ENCODE measurements around the gene RBMS1.
A peak's percentile ranks its signal among the peaks of the same experiment; 100 is the strongest.

- no peak for TF ChIP-seq FOXA2 (IDR thresholded peaks at IDR 0.05)
- TF ChIP-seq CTCF (IDR thresholded peaks at IDR 0.05; ENCODE audit: low read depth, low read length, missing input control) = peak; percentile 46
- peak; percentile 44 to 58 for TF ChIP-seq JUND (IDR thresholded peaks at IDR 0.05)
- TF ChIP-seq TAF1 (conservative IDR thresholded peaks at IDR 0.05) = peak; percentile 58
- TF ChIP-seq FOXA1 (IDR thresholded peaks at IDR 0.05) = no peak
- peak; percentile 45 for TF ChIP-seq REST (IDR thresholded peaks at IDR 0.05)
- peak; percentile 75 for TF ChIP-seq SP1 (IDR thresholded peaks at IDR 0.05)
- TF ChIP-seq YY1 (IDR thresholded peaks at IDR 0.05) = peak; percentile 94
- peak in 1 of 2 donors; percentile 34 for TF ChIP-seq HNF4A (conservative IDR thresholded peaks at IDR 0.05)
- TF ChIP-seq ZBTB33 (IDR thresholded peaks at IDR 0.05) = no peak
- TF ChIP-seq MAX (IDR thresholded peaks at IDR 0.05) = peak; percentile 33
- peak in 1 of 2 donors; percentile 12 for TF ChIP-seq EGR1 (IDR thresholded peaks at IDR 0.05; ENCODE audit: low read depth in 2 of 2)
- TF ChIP-seq ATF3 (IDR thresholded peaks at IDR 0.05) = no peak
- TF ChIP-seq RXRA (IDR thresholded peaks at IDR 0.05) = peak; percentile 78 to 85
These were observed 223.6 kb downstream of the RBMS1 start for GRCh38 chr2:160269803-160270570.
